Heart left ventricle (tissue), 16 donors: ENCODE results near the gene FMN2. TPM values are rescaled to one million over a fixed set of nuclear protein-coding genes. Genes with fewer than 3 reads are reported as not detected.

Source experiments
- ATAC-seq, 4 donors: fragments of 200-7000 bp; cut with Tn5 transposase; one replicate each; pipeline ENCODE4 v1.9.1; 2020 to 2022; ENCODE audit warnings: moderate library complexity in 4 of 4, mild to moderate bottlenecking in 3 of 4, moderate number of reproducible peaks in 1 of 4
- DNase-seq, 5 donors: peaks; one replicate each; pipeline ENCODE4 v3.0.0-alpha.2; 2020
- H3K27ac ChIP-seq, 12 donors: fragments of 200-600 bp; sonication (generic) in 4 of 12; one replicate each; pipeline versions ENCODE4 v1.5.0 to v1.8.0; 2016 to 2022; ENCODE audit warnings: mild to moderate bottlenecking in 2 of 12
- H3K27me3 ChIP-seq, 9 donors: fragments of 200-600 bp; sonication (generic) in 2 of 9; one replicate each; pipeline versions ENCODE4 v1.5.1 to v1.8.0; 2016 to 2022; ENCODE audit warnings: mild to moderate bottlenecking in 3 of 9
- H3K36me3 ChIP-seq, 9 donors: fragments of 200-600 bp; sonication (generic) in 2 of 9; one replicate each; pipeline versions ENCODE4 v1.5.0 to v1.8.0; 2018 to 2022; ENCODE audit warnings: mild to moderate bottlenecking in 2 of 9
- H3K4me1 ChIP-seq, 12 donors: fragments of 200-600 bp; sonication (generic) in 4 of 12; one replicate each; pipeline versions ENCODE4 v1.5.0 to v1.8.0; 2016 to 2022; ENCODE audit warnings: mild to moderate bottlenecking in 3 of 12
- H3K4me3 ChIP-seq, 12 donors: fragments of 200-600 bp; sonication (generic) in 4 of 12; one replicate each; pipeline versions ENCODE4 v1.5.0 to v1.8.0; 2017 to 2022; ENCODE audit warnings: mild to moderate bottlenecking in 9 of 12, moderate library complexity in 4 of 12
- H3K9me3 ChIP-seq, 12 donors: fragments of 200-600 bp; sonication (generic) in 4 of 12; one replicate each; pipeline versions ENCODE4 v1.5.0 to v1.8.0; 2016 to 2022; ENCODE audit warnings: mild to moderate bottlenecking in 1 of 12
- CTCF ChIP-seq, 12 donors: fragments of 200-600 bp; sonication (generic) in 4 of 12; IDR thresholded peaks; one replicate each; pipeline versions ENCODE4 v1.5.0 to v1.8.0; 2018 to 2022; ENCODE audit warnings: antibody characterized with exemption in 12 of 12, mild to moderate bottlenecking in 5 of 12
- POLR2A ChIP-seq, 2 donors: fragments of 450-650 bp; IDR thresholded peaks; one replicate each; pipeline ENCODE4 v1.6.1; 2017; ENCODE audit warnings: antibody characterized with exemption in 2 of 2, mild to moderate bottlenecking in 2 of 2, moderate library complexity in 2 of 2
- WGBS, 4 donors: extraction: QIAGEN DNeasy Blood & Tissue Kit in 2 of 4; methylation state at CpG; one replicate each; pipeline versions ENCODE4 v1.1.5 to v1.1.7; 2013 to 2018; 5-methylcytosine and 5-hydroxymethylcytosine counted together
- intact Hi-C, 10 donors: fragments of 100-400 bp; cut with DNase I; formaldehyde crosslinking; loops; one replicate each; pipeline versions ENCODE4 v1.11.1 to v1.14.2; 2022
- polyA plus RNA-seq, 2 donors: library from polyadenylated mRNA; stranded (reverse); fragments of 200-250 nt; gene quantifications; one replicate each; pipeline ENCODE4 v1.2.3, GENCODE V29; 2013
- total RNA-seq, 9 donors: library from RNA; depleted of rRNA in 2 of 9; stranded (reverse); fragments of >200 nt in 2 of 9; fragmentation: NEBNext Ultra II Directional in 3 of 9; extraction: Animal tissue kit (Norgen Biotek cat#: 25700) in 3 of 9; gene quantifications; one replicate each; pipeline versions ENCODE4 v1.1.0 to v1.2.4, GENCODE V29; 2016 to 2023
- donor health status: ischemic (EF 13 %, LVEDD 7.1; RV severe dilation, severe dysfunction).
- donor health status: healthy with polysubstance abuse.
- donor health status: DM: no; HTN: yes; CAD: no.
- donor health status: DM: no; HTN: no; CAD: no.
- donor health status: ischemic (EF 25% LVEDD 6.9; RV normal size, moderate dysfunction).
- donor health status: ischemic (EF 25% LVEDD 5.7; RV mildly dilated, moderate dysfunction).
- donor health status: healthy.
- donor health status: DM: yes; HTN: yes; CAD: no.
- donor health status: ischemic (EF 35%, LVEDD 5.7; RV mildly dilated, moderate dysfunction).
- donor health status: nonischemic (EF 11% LVEDD 7.7; RV severe dilation, severe dysfunction).
- donor health status: DM: yes; HTN: yes; CAD: no.
- donor health status: PGD.
- donor health status: ischemic (EF 29% LVEDD 5.4; RV normal size, mild dysfunction).
- donor health status: nonischemic (EF 23%, LVEDD 6.1; RV moderate dilation, normal function).

Gene FMN2
- total and polyA plus RNA-seq, 11 donors, result 0.11 to 1.9 (median 0.31) TPM; not detected in 8

- Histone ChIP-seq H3K4me3 (no peak overlapping the region), H3K36me3 (no peaks in the 10 kb centered on the region), H3K9me3 (no peaks in the 10 kb centered on the region), H3K4me1 (no peaks in the 10 kb centered on the region), H3K27ac (no peak overlapping the region), H3K27me3 (no peaks in the 10 kb centered on the region)
- ATAC-seq (no peak), DNase-seq (no peak)
- WGBS, 4 donors, result 94 to 100% (median 97%) methylated on average over 2 of the region's 2 CpGs
- TF ChIP-seq POLR2A (IDR thresholded peaks at IDR 0.05) (no peak), CTCF (IDR thresholded peaks at IDR 0.05) (no peak)
- intact Hi-C loops, result no loop called here
Observed at GRCh38 chr1:240516069-240516468, 424.4 kb downstream of the FMN2 start.

GRCh38 chr1:240517891-240518290, 426.2 kb downstream of the FMN2 start:
- Histone ChIP-seq H3K27ac (no peak overlapping the region), H3K4me1 (no peaks in the 10 kb centered on the region), H3K36me3 (no peaks in the 10 kb centered on the region), H3K27me3 (no peaks in the 10 kb centered on the region), H3K9me3 (no peaks in the 10 kb centered on the region), H3K4me3 (no peak overlapping the region)
- ATAC-seq (no peak), DNase-seq (no peak)
- 69 to 76% (median 72%) methylated on average over 4 of the region's 4 CpGs for WGBS, 4 donors
- intact Hi-C loops, result no loop called here
- TF ChIP-seq POLR2A (IDR thresholded peaks at IDR 0.05) (no peak), CTCF (IDR thresholded peaks at IDR 0.05) (no peak)

- Histone ChIP-seq H3K27me3 (no peaks in the 10 kb centered on the region), H3K27ac (no peak overlapping the region), H3K36me3 (no peaks in the 10 kb centered on the region), H3K4me1 (peaks cover 0 to 8% (median 0%) of the 10 kb centered on the region in 12 donors), H3K4me3 (no peak overlapping the region), H3K9me3 (no peaks in the 10 kb centered on the region)
- ATAC-seq, result no peak
- intact Hi-C loops, result no loop called here
- 44 to 51% (median 46%) methylated on average over 6 of the region's 6 CpGs for WGBS, 4 donors
- TF ChIP-seq CTCF (IDR thresholded peaks at IDR 0.05), result no peak
- no peak for TF ChIP-seq POLR2A (IDR thresholded peaks at IDR 0.05)
- no peak for DNase-seq
Observed at GRCh38 chr1:240522122-240522822, 430.6 kb downstream of the FMN2 start.

GRCh38 chr1:240524356-240525069, 432.8 kb downstream of the FMN2 start:
- DNase-seq (no peak), ATAC-seq (peak in 3 of 4 donors; percentile 24 to 64 (median 61))
- Histone ChIP-seq H3K4me3 (no peak overlapping the region), H3K27me3 (no peaks in the 10 kb centered on the region), H3K27ac (no peak overlapping the region), H3K9me3 (no peaks in the 10 kb centered on the region), H3K4me1 (peaks cover 0 to 8% (median 0%) of the 10 kb centered on the region in 12 donors), H3K36me3 (no peaks in the 10 kb centered on the region)
- intact Hi-C loops, result no loop called here
- TF ChIP-seq POLR2A (IDR thresholded peaks at IDR 0.05), result no peak
- TF ChIP-seq CTCF (IDR thresholded peaks at IDR 0.05), result no peak
- WGBS, 4 donors, result 31 to 44% (median 39%) methylated on average over 4 of the region's 4 CpGs
